ENCODE measurements around the gene DOCK3. TPM values are rescaled to one million over a fixed set of nuclear protein-coding genes. Genes with fewer than 3 reads are reported as not detected.

DOCK3 gene
- total and polyA plus RNA-seq, 10 of the 15 experiments (the other 5 are each of a cell fraction or from before 2014, with no cell fraction given) = 0.02 to 0.52 (median 0.04) TPM; not detected in 5

GRCh38 chr3:50673931-50674330 is 796 bp upstream of the DOCK3 start:
- BruUV-seq (replicated peaks) = no TSS peak
- FAIRE-seq (no peak), DNase-seq (ENCODE audit: low read depth, low spot score) (no peak), ATAC-seq (no peak)
- H3K4me3 ChIP-seq = no peak overlapping the region
- no peaks in the 10 kb centered on the region; the same call in 1 of the 2 replicates for H4K20me1 ChIP-seq (ENCODE audit: control insufficient read depth, insufficient read depth)
- no peaks in the 10 kb centered on the region for H3K79me2 ChIP-seq (ENCODE audit: control insufficient read depth, insufficient read depth, low read length)
- POLR2A ChIA-PET = interaction anchor here (0.5 kb wide), 1 partner anchor 1187 kb away, joined by 3 read pairs; the partner anchor contains the start of gene IQCF2
- H3K27me3 ChIP-seq (replicated peaks in 1 of 2; ENCODE audit: control insufficient read depth in 2 of 2, insufficient read depth in 2 of 2, low read length in 1 of 2) = peaks cover 9 to 30% of the 10 kb centered on the region in 2 experiments
- in situ Hi-C loops (cut with MboI) (no loop called here), intact Hi-C loops (cut with micrococcal nuclease; ENCODE audit: unreplicated experiment) (no loop called here)
- CTCF ChIA-PET = interaction anchor here (0.9 kb wide), 1 partner anchor 298 kb away, joined by 3 read pairs; no protein-coding TSS in a partner anchor
- TF ChIP-seq SMAD5 (IDR thresholded peaks at IDR 0.05; ENCODE audit: low read depth) (no peak), CREB1 (IDR thresholded peaks at IDR 0.05; ENCODE audit: low read depth) (no peak), MEF2B (IDR thresholded peaks at IDR 0.05; ENCODE audit: partially characterized antibody, poor library complexity, severe bottlenecking) (no peak), NKRF (conservative IDR thresholded peaks at IDR 0.05) (no peak), RELB (IDR thresholded peaks at IDR 0.05; ENCODE audit: low read depth) (no peak), MYC (IDR thresholded peaks at IDR 0.05; ENCODE audit: insufficient read depth, insufficient read length, insufficient replicate concordance, low read length, severe bottlenecking) (no peak), FOS (IDR thresholded peaks at IDR 0.05; ENCODE audit: borderline replicate concordance, extremely low read depth, insufficient read length) (no peak), SIN3A (IDR thresholded peaks at IDR 0.05; ENCODE audit: low read depth, low read length) (no peak), TCF12 (IDR thresholded peaks at IDR 0.05; ENCODE audit: low read depth, low read length) (no peak), ZSCAN29 (IDR thresholded peaks at IDR 0.05) (no peak), MTA3 (IDR thresholded peaks at IDR 0.05; ENCODE audit: borderline replicate concordance, low read length) (no peak), RAD21 (IDR thresholded peaks at IDR 0.05; ENCODE audit: insufficient read depth, low read depth, low read length) (no peak), ZNF24 (IDR thresholded peaks at IDR 0.05) (no peak), SRF (IDR thresholded peaks at IDR 0.05; ENCODE audit: low read depth in 2 of 2, low read length in 2 of 2) (no peak)
- H3K9ac ChIP-seq (ENCODE audit: control insufficient read depth, insufficient read depth, low read length) = no peak overlapping the region
- no peak overlapping the region for H2AFZ ChIP-seq (ENCODE audit: control insufficient read depth, low read depth, low read length)
- WGBS (ENCODE audit: insufficient coverage, insufficient replicate concordance, low lambda C conversion rate, missing lambda C conversion rate) = 33% methylated on average over 3 of the region's 3 CpGs
- H3K36me3 ChIP-seq (ENCODE audit: control insufficient read depth in 2 of 2, insufficient read depth in 2 of 2, low read length in 1 of 2) = no peaks in the 10 kb centered on the region
- RAD21 ChIA-PET (ENCODE audit: unreplicated experiment) = no interaction called here
- no peak overlapping the region for H3K4me2 ChIP-seq (ENCODE audit: control insufficient read depth, insufficient read depth)
- SMC1A ChIA-PET (ENCODE audit: uncharacterized antibody, unreplicated experiment) = no interaction called here
- no peak overlapping the region for H3K27ac ChIP-seq (ENCODE audit: control insufficient read depth, insufficient read depth)
- H3K4me1 ChIP-seq (ENCODE audit: control insufficient read depth, insufficient read depth, low read length) = no peaks in the 10 kb centered on the region
- H3K9me3 ChIP-seq (replicated peaks; ENCODE audit: control insufficient read depth, insufficient read depth, low read length) = no peaks in the 10 kb centered on the region
